Ammon's horn (tissue), 1 donor: ENCODE data around the gene ADGRV1.
"Not testable (repeated sequence)": the region's sequence is repeated elsewhere in the genome, so short reads cannot be mapped to it uniquely, and the experiment has no call there.

Experiments used
- DNase-seq: peaks from one replicate; pipeline ENCODE4 v3.0.0-alpha.2; 2016; ENCODE audit warnings: low spot score

Gene ADGRV1

DNA sequence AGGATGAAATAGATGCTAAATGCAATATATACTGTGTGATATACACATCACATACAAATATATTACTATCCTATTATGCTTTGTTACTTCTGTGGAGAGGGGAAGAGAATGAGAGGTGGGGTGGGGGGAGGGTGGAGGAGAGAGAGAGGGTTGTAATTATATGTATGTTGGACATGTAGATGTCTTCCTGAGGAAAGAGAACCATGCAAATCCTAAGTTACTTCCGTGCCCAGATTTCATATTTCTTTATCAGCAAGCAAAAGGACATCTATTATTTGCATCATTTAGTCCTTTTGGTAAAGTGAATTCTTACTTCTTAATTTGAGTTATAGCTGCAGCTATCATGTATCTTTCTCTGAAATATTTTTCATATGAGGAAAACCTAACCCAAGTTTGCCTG, 187.5 kb downstream of the ADGRV1 start:
- DNase-seq, result no peak

DNA sequence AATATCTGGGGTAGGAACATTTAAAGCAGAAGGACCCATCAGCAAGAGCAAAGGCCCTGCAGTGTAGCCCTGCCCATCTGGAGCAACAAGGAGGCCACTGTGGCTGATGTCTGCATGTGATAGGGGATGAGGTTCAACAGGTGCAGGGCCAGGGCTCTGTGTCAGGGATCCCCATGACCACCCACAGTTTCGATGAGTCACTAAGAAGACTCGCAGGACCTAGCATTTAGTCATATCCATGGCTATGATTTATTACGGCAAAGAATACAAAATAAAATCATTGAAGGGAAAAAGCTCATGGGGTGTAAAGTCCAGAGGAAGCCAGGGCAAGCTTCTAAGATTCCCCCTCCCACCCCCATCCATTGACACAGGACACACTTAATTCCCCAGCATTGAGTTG, 188.6 kb downstream of the ADGRV1 start:
- no peak for DNase-seq

DNA sequence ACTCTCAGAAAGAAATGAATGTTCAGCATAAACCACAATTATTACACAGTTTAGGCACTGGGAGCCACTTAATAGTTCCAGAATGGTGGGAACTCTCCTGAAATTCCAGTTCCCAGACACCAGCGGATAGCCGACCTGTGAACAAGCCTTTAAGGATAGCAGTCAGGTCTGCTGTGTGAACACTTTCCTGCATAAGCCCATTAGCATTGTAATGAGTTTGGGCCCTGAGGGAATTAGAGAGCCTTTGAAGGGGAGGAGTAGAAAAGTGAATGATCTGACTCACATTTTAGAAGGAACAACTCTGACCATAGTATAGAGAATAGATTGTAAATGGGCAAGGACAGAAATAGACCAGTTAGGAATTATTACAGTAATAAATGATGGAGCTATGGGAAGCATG, 189.1 kb downstream of the ADGRV1 start:
- no peak for DNase-seq

DNA sequence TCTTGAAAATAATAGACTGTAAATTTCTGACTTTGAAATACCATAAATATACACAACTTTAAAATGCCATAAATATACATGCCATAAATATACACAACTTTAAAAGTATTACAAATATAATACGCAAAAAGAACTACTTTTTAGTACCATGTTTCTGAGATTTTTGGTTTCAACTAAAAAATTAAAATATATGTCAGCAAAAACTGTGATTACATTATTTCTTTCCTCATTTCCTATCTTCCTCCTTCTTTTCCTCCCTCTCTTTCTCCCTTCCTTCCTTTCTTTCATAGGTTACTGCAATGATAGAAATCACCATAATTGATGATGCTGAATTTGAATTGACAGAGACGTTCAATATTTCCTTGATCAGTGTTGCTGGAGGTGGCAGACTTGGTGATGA, 200.5 kb downstream of the ADGRV1 start:
- no peak for DNase-seq

DNA sequence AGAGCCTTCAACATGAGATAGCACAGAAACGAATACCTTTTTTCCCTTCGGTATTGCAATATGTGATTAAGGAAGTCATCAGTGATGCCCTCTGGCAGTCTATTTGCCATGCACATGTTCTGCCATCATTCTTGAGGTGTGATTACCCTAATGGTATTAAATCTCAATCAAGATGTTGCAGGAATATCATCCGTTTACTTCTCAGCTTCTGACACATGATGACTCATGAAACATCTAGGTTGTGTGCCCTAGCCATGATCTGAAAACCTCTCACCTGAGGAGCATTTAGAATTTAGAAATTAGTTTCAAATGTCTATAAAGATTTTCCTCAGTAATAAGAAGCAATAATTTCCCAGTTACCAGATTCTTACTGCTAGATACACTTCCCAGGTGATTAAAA, 209.1 kb downstream of the ADGRV1 start:
- DNase-seq, result no peak

DNA sequence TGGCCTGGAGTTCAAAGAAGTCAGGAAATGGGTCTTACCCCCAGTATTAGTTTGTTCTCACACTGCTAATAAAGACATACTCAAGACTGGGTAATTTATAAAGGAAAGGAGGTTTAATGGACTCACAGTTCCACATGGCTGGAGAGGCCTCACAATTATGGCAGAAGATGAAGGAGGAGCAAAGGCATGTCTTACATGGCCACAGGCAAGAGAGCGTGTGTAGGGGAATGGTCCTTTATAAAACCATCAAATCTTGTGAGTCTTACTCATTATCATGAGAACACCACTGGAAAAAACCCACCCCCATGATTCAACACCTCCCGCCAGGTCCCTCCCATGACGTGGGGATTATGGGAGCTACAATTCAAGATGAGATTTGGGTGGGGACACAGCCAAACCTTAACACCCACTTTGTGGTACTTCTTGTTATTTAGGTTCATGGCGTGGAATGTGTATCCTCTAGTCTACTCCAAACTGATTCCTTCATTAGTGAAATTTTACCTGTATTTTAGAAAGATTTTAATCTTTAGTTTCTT, 211.5 kb downstream of the ADGRV1 start:
- DNase-seq, result not testable (repeated sequence)

DNA sequence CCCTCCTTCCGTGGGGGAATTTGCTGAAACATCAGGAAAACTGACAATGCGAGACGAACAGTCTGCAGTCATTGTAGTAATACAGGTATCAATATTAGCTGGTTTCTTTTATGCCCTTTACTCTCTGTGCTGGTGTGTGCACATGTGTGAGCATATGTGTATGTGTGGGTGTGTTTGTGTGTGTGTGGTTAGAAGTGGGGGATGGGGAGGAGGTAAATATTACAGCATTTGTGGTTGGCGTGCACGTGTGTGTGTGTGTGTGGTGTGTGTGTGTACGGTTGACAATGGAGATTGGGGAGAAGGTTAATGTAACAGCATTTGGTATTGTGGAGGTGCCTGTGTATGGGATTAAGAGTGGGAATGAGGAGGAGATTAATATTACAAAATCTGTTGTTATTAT, 219.4 kb downstream of the ADGRV1 start:
- DNase-seq, result no peak

DNA sequence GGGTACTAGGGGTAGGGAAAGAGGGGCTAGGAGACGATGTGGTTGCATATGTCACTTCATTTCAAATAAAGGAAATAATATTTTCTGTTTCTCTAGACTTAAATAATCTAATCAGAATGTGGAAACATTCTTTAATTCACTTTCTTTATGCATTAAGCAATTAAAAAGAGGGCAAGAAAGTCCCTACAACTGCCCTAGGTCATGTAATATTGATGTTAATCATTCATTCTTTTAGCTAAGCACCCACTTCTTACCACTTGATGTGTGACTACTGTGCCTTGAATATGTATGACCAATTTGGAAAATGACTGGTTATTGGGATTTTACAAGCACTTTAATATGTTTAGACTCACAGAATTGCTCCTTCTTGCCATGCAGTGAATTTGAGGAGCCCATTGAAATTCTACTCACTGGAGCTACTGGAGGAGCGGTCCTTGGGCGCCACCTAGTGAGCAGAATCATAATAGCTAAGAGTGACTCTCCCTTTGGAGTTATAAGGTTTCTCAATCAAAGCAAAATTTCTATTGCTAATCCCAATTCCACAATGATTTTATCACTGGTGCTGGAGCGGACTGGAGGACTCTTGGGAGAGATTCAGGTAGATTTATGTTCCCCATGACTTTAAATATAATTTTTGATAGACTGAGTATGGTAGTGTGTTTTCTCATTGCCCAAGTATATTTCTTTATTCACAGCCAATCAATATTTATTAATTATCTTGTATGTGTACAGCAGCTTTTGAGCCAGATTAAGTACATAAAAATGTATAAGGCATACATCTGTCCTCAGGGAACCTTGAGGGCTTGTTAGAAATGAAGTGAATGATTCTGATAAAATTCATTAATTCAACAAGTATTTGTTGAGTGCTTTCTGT, 225.1 kb downstream of the ADGRV1 start:
- peak; percentile 83 for DNase-seq

DNA sequence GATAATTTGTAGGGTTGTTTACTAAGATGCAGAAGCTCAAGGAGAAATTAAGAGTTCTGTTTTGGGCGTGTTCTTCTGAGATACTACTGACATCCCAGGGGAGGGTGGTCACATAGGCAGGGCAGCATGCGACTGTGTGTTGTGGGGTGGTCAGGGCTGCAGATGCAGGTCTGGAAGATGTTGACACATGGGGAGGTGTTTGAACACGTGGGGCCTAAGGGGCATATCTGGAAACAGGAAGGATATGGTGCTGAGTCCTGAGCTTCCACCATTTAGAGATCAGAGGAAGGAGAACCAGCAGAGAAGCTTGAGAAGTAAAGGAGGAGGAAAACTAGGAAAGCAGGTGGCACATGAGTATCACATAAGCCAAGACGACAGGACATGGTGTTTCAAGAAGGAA, 228.2 kb downstream of the ADGRV1 start:
- DNase-seq, result no peak

DNA sequence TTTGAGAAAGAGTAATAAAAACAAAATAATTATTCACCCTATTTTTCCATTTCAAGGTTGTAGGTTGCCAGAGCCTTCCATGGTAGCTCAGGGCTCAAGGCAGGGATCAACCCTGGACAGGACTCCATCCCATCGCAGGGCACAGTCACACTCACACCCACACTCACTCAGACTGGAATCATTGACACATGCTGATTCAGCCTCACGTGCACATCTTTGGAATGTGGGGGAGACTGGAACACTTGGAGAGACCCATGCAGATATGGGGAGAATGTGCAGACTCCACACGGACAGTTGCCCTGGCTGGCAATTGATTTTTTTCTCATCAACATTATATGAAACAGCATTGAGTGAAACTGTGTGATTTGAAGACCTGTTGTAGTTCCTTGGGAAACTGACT, 234.1 kb downstream of the ADGRV1 start:
- DNase-seq, result no peak

DNA sequence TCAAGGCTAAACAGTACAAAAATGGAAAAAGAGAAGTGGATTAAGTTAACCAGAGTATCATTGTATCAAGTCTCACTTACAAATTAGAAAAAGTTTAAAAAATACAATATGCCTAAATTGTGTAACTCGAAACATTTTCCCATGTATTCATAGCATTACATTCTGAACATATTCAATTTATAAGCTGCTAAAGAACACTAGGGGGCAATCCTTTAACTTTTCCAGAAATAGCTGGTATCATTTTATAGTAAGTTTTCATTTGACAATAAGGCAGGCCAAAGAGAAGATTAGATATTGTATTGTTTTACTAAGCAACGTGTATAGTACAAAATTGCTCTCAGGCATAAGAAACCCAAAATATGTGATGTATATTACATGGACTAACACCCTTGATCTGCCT, 234.6 kb downstream of the ADGRV1 start:
- DNase-seq, result no peak

DNA sequence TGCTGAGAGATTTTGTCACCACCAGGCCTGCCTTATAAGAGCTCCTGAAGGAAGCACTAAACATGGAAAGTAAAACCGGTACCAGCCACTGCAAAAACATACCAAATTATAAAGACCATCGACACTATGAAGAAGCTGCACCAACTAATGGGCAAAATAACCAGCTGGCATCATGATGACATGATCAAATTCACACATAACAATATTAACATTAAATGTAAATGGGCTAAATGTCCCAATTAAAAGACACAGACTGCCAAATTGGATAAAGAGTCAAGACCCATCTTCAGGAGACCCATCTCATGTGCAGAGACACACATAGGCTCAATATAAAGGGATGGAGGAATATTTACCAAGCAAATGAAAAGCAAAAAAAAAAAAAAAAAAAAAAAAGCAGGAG, 238.3 kb downstream of the ADGRV1 start:
- DNase-seq, result not testable (repeated sequence)

DNA sequence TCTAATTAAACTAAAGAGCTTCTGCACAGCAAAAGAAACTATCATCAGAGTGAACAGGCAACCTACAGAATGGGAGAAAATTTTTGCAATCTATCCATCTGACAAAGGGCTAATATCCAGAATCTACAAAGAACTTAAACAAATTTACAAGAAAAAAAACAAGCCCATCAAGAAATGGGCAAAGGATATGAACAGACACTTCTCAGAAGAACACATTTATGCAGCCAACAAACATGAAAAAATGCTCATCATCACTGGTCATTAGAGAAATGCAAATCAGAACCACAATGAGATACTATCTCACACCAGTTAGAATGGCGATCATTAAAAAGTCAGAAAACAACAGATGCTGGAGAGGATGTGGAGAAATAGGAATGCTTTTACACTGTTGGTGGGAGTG, 241.5 kb downstream of the ADGRV1 start:
- not testable (repeated sequence) for DNase-seq

DNA sequence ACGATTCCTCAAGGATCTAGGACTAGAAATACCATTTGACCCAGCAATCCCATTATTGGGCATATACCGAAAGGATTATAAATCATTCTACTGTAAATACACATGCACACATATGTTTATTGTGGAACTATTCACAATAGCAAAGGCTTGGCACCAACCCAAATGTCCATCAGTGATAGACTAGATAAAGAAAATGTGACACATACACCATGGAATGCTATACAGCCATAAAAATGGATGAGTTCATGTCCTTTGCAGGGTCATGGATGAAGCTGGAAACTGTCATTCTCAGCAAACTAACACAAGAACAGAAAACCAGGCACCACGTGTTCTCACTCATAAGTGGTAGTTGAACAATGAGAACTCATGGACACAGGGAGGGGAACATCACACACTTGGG, 241.9 kb downstream of the ADGRV1 start:
- DNase-seq, result not testable (repeated sequence)

DNA sequence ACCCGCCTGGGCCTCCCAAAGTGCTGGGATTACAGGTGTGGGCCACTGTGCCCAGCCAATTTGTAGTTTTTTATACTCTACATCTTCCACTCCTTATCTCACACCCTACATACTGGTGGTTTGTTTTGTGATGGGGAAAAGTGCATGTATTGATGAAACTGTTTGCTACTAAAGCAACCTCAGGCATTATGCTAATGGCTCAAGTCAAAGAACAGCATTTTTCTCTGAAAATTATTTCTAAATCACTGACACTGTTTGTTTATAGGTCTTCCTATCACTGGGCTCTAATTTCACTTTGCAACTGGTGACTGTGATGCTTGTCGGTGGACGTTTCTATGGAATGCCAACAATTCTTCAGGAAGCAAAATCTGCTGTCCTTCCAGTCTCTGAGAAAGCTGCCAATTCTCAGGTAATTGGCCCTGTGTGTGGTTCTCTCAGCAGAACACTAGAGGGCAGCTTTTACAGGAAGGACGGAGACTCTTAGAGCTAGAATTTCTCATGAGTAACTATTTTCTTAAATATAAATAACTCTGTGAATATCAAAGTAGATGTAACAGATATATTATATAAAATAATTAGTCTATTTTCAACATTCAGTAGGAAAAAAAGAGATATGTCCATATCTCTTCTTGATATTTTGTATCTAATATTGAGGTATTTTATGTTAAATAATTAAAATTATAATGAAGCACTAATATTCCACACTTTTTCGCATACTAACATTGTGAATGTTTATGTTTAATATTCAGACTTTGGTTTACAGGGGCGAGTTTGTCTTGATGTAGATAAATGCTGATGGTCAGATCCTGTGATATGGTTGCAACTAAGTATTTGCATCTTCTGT, 244.1 kb downstream of the ADGRV1 start:
- peak; percentile 22 for DNase-seq

DNA sequence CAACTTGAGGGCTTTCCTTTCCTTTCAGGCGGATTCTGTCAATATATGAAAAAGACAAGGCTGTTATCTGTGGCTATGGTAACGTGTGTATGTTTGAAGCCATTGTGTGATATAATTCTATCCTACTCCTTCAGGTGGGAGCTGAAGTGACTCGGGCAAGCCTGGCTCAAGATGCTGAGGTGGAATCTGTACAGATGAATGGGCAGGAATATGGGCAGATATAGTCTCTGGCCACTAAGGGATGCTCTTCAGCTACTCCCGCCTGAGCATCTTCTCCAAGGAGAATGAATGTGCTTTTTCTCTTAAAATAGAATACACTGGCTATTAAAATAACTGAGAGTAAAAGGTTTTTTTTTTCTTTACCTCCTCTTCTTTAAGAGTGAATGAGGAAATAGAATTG, 244.8 kb downstream of the ADGRV1 start:
- no peak for DNase-seq

DNA sequence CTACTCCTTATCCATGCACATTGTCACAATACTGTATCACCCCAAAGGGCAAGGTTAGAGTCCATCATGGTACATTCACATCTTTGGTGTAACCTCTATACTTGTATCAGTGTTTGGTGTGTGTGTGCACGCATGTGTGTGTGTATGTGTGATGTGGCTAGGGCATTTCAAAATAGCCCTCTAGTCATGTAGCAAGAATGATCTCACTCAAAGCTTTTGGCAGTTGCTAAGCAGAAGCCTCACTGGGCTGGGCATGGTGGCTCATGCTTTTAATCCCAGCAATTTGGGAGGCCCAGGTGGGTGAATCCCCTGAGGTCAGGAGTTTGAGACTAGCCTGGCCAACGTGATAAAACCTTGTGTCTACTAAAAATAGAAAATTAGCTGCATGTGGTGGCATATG, 245.3 kb downstream of the ADGRV1 start:
- no peak for DNase-seq

DNA sequence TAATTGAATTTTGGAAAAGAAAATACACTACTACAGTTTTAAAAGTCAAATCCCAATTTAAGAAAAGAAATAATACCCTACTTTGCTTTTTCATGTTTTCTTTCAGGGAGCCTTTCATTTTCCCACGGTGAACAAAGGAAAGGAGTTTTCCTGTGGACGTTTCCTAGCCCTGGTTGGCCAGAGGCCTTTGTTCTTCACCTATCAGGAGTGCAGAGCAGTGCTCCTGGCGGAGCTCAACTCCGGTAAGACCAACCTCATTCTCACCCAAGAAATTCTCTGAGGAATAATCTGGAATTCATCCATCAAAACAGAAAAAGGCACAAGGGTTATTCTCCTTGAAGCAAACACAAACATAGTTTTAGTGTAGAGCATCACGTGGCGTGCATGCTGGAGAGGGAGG, 248.9 kb downstream of the ADGRV1 start:
- no peak for DNase-seq

DNA sequence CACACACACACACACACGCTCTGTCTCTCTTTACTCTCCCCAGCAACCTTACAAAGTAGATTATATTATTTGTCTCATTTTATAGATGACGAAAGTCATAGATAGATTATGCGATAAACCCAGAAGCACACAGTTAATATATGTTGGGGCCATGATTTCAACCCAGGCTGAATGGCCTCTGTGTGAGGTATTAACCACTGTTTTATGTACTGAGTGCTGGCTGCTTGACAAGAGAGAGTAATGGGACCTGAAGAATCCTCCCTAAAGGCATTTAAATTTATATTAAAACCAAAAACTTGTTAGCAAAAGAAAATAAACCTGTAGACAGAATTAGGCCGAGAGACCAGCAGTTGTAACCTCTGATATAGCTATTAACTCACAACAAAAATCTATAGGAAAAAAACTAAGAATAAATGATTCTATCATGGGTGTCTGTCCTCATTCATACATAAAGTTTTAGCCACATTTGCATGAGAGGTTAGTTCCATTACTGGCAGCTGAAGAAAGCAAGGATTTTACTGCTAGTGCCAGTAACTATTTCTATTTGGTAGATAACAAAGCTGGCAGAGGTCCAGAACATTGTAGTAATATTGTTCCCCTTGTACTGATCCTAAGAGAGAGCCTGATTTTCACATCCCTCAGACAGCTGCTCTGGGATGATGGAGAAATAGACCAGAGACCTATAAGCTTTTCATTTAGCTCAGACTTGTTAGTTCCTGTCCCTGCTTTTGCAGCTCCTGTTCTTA, 250.9 kb downstream of the ADGRV1 start:
- DNase-seq, result peak; percentile 27

DNA sequence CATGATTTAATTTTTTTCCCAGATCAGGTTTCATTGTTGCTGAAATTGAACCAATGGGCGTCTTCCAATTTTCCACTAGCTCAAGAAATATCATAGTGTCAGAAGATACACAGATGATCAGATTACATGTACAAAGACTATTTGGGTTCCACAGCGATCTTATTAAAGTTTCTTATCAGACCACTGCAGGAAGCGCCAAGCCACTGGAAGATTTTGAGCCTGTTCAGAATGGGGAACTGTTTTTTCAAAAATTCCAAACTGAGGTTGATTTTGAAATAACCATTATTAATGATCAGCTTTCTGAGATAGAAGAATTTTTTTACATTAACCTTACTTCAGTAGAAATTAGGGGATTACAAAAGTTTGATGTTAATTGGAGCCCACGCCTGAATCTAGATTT, 251.6 kb downstream of the ADGRV1 start:
- no peak for DNase-seq

DNA sequence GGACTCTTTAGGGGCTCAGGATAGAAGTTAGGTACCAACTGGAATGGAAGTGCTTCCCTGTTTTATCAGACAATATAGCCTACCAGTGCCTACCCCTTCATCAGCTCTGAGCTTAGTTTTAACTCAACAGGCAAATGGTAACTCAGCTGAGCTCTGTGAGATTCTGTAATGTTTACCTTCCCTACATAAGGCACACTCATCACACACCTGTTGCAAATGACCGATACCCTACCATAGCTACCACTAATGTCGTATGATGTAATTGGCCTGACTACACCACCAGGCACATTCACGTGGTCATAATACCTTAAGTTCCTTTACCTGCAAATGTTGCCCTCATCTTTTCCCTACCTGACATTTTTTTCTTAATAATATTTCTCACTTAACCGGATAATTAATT, 254.8 kb downstream of the ADGRV1 start:
- DNase-seq, result no peak

DNA sequence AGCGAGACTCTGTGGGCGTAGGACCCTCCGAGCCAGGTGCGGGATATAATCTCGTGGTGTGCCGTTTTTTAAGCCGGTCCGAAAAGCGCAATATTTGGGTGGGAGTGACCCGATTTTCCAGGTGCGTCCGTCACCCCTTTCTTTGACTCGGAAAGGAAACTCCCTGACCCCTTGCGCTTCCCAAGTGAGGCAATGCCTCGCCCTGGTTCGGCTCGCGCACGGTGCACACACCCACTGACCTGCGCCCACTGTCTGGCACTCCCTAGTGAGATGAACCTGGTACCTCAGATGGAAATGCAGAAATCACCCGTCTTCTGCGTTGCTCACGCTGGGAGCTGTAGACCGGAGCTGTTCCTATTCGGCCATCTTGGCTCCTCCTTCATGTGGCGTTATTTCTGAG, 263.5 kb downstream of the ADGRV1 start:
- not testable (repeated sequence) for DNase-seq
